ENCODE measurements around the gene TPP2. TPM values are rescaled to one million over a fixed set of nuclear protein-coding genes. Genes with fewer than 3 reads are reported as not detected.

Gene TPP2
- polyA plus RNA-seq, 1 donor from 2014 or later: 45.4 TPM

DNA sequence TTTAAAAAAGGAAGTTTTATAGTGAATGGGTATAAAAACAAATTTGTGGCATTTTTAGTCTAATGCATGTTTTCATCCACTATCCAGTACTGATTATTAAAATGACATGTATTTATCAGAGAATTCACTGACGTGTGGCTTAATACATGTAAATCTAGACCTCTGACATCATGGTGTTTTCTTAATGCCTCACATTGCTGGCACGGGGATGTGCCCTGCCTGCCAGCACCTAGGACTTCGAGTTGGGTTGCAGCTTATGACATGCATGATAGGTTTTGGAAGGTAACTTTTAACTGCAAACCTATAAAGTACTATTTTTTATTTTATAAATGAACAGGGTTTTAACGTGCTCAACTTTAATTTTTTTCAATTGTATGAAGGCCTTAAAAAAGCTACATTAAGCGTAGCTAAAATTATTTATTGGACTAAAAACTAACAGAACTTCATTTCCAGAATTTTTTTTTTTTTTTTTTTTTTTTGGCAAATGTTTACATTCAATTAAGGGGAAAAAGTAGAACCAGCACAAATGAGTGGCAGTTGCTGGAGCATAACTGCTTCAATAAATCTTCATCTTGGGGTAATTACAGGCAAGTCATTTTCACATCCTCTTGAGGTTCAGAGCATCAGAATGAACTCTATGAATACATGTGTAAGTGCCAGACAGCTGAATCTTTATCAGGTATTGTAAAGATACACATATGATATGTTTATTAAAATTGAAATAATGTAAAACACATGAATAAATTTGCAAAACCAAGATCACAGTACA, 81.7 kb downstream of the TPP2 start:
- H3K9me3 ChIP-seq (ENCODE audit: low read length): no peaks in the 10 kb centered on the region
- H3K4me2 ChIP-seq (ENCODE audit: low read length): no peak overlapping the region
- no peaks in the 10 kb centered on the region for H3K9me2 ChIP-seq (ENCODE audit: insufficient read depth, low read length)
- no peak overlapping the region for H3K27ac ChIP-seq (ENCODE audit: low read length)
- H3K79me2 ChIP-seq (replicated peaks; ENCODE audit: insufficient read depth, low read length): no peaks in the 10 kb centered on the region
- no peak overlapping the region for H2AFZ ChIP-seq (ENCODE audit: low read depth, low read length)
- TF ChIP-seq, protein P1, sequence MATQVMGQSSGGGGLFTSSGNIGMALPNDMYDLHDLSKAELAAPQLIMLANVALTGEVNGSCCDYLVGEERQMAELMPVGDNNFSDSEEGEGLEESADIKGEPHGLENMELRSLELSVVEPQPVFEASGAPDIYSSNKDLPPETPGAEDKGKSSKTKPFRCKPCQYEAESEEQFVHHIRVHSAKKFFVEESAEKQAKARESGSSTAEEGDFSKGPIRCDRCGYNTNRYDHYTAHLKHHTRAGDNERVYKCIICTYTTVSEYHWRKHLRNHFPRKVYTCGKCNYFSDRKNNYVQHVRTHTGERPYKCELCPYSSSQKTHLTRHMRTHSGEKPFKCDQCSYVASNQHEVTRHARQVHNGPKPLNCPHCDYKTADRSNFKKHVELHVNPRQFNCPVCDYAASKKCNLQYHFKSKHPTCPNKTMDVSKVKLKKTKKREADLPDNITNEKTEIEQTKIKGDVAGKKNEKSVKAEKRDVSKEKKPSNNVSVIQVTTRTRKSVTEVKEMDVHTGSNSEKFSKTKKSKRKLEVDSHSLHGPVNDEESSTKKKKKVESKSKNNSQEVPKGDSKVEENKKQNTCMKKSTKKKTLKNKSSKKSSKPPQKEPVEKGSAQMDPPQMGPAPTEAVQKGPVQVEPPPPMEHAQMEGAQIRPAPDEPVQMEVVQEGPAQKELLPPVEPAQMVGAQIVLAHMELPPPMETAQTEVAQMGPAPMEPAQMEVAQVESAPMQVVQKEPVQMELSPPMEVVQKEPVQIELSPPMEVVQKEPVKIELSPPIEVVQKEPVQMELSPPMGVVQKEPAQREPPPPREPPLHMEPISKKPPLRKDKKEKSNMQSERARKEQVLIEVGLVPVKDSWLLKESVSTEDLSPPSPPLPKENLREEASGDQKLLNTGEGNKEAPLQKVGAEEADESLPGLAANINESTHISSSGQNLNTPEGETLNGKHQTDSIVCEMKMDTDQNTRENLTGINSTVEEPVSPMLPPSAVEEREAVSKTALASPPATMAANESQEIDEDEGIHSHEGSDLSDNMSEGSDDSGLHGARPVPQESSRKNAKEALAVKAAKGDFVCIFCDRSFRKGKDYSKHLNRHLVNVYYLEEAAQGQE (IDR thresholded peaks at IDR 0.05; ENCODE audit: borderline replicate concordance): no peak
- TF ChIP-seq POLR2AphosphoS5 (IDR thresholded peaks at IDR 0.05): no peak
- TF ChIP-seq MXI1 (conservative IDR thresholded peaks at IDR 0.05; ENCODE audit: poor library complexity, severe bottlenecking): no peak
- TF ChIP-seq SMC3 (conservative IDR thresholded peaks at IDR 0.05; ENCODE audit: poor library complexity): no peak
- no peak for TF ChIP-seq RAD21 (conservative IDR thresholded peaks at IDR 0.05)
- no peak for TF ChIP-seq EP300 (conservative IDR thresholded peaks at IDR 0.05; ENCODE audit: poor library complexity, severe bottlenecking)
- no peak for TF ChIP-seq TAF1 (IDR thresholded peaks at IDR 0.05; ENCODE audit: low read depth)
- no peak for TF ChIP-seq EZH2 (IDR thresholded peaks at IDR 0.05; ENCODE audit: borderline replicate concordance, insufficient read depth, low read length, poor library complexity, severe bottlenecking)
- TF ChIP-seq, protein P2, sequence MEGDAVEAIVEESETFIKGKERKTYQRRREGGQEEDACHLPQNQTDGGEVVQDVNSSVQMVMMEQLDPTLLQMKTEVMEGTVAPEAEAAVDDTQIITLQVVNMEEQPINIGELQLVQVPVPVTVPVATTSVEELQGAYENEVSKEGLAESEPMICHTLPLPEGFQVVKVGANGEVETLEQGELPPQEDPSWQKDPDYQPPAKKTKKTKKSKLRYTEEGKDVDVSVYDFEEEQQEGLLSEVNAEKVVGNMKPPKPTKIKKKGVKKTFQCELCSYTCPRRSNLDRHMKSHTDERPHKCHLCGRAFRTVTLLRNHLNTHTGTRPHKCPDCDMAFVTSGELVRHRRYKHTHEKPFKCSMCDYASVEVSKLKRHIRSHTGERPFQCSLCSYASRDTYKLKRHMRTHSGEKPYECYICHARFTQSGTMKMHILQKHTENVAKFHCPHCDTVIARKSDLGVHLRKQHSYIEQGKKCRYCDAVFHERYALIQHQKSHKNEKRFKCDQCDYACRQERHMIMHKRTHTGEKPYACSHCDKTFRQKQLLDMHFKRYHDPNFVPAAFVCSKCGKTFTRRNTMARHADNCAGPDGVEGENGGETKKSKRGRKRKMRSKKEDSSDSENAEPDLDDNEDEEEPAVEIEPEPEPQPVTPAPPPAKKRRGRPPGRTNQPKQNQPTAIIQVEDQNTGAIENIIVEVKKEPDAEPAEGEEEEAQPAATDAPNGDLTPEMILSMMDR (IDR thresholded peaks at IDR 0.05; ENCODE audit: poor library complexity, severe bottlenecking): no peak
- no peak overlapping the region for H3K4me3 ChIP-seq (ENCODE audit: low read length)
- H3K9ac ChIP-seq (ENCODE audit: low read length): no peak overlapping the region
- peaks cover 4% of the 10 kb centered on the region for H3K36me3 ChIP-seq (ENCODE audit: insufficient read depth, low read length)
- H4K20me1 ChIP-seq (ENCODE audit: insufficient read depth): no peaks in the 10 kb centered on the region
- H3F3A ChIP-seq (ENCODE audit: insufficient read depth, low read length, poor library complexity, severe bottlenecking): no peaks in the 10 kb centered on the region
- no peaks in the 10 kb centered on the region for H3K27me3 ChIP-seq (ENCODE audit: insufficient read depth, low read depth, low read length)

DNA sequence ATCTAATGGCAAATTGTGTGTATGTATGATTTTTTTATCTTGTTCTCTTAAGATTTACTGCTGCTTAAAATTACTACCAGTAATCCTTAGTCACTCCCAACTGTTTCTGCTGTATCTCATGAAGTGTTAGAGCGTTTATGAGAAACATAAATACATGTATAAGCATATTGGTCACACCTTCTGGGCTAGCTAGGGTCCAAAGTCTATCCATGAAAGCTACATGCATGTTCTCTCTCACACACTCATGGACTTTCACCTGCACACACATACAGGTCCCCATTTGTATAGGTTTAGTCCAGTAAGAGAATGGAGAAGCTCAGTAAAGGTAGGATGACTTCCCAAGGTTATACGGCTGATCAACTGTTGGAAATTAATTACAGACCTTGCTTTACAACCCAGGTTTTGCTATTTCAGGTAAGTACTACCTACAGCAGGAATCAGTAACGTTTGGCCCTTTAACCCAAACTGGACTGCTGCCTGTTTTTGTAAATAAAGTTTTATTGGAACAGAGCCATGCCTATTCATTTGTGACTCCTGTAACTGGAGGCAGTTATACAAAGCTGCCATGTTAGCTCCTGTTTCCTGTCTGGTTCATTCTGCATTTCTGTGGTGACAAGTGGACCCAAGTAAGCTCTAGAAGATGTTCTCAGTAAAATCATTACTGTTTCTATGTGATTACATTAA, 82.8 kb downstream of the TPP2 start:
- Histone ChIP-seq H2AFZ (ENCODE audit: low read depth, low read length) (no peak overlapping the region), H3K4me2 (ENCODE audit: low read length) (no peak overlapping the region), H4K20me1 (ENCODE audit: insufficient read depth) (no peaks in the 10 kb centered on the region), H3K27me3 (ENCODE audit: insufficient read depth, low read depth, low read length) (no peaks in the 10 kb centered on the region), H3F3A (ENCODE audit: insufficient read depth, low read length, poor library complexity, severe bottlenecking) (no peaks in the 10 kb centered on the region), H3K4me3 (ENCODE audit: low read length) (no peak overlapping the region), H3K79me2 (replicated peaks; ENCODE audit: insufficient read depth, low read length) (no peaks in the 10 kb centered on the region), H3K9ac (ENCODE audit: low read length) (no peak overlapping the region), H3K9me2 (ENCODE audit: insufficient read depth, low read length) (no peaks in the 10 kb centered on the region), H3K27ac (ENCODE audit: low read length) (no peak overlapping the region), H3K36me3 (ENCODE audit: insufficient read depth, low read length) (peaks cover under 1% of the 10 kb centered on the region), H3K9me3 (ENCODE audit: low read length) (no peaks in the 10 kb centered on the region)
- TF ChIP-seq TAF1 (IDR thresholded peaks at IDR 0.05; ENCODE audit: low read depth): no peak
- TF ChIP-seq, protein P2 (IDR thresholded peaks at IDR 0.05; ENCODE audit: poor library complexity, severe bottlenecking): no peak
- TF ChIP-seq EP300 (conservative IDR thresholded peaks at IDR 0.05; ENCODE audit: poor library complexity, severe bottlenecking): no peak
- no peak for TF ChIP-seq MXI1 (conservative IDR thresholded peaks at IDR 0.05; ENCODE audit: poor library complexity, severe bottlenecking)
- no peak for TF ChIP-seq EZH2 (IDR thresholded peaks at IDR 0.05; ENCODE audit: borderline replicate concordance, insufficient read depth, low read length, poor library complexity, severe bottlenecking)
- no peak for TF ChIP-seq POLR2AphosphoS5 (IDR thresholded peaks at IDR 0.05)
- no peak for TF ChIP-seq RAD21 (conservative IDR thresholded peaks at IDR 0.05)
- TF ChIP-seq, protein P1 (IDR thresholded peaks at IDR 0.05; ENCODE audit: borderline replicate concordance): no peak
- TF ChIP-seq SMC3 (conservative IDR thresholded peaks at IDR 0.05; ENCODE audit: poor library complexity): no peak

All from neural cell (in vitro differentiated cells).